ENCODE data around the gene PAX5.

GRCh38 chr9:36956908-36957307 is 77.2 kb downstream of the PAX5 start:
- TF ChIP-seq CTCF (conservative IDR thresholded peaks at IDR 0.05 in 1 of 2, IDR thresholded peaks at IDR 0.05 in 1 of 2; ENCODE audit: low read depth in 1 of 2, low read length in 2 of 2) (no peak), EZH2 (IDR thresholded peaks at IDR 0.05; ENCODE audit: low read length, missing control alignments) (no peak)
